Superior temporal gyrus (tissue), 1 donor: Measurements from ENCODE around the gene UBE2Q2.

Experiments used
- DNase-seq: peaks from one replicate; pipeline ENCODE4 v3.0.0-alpha.2; 2016; ENCODE audit errors: extremely low spot score

The UBE2Q2 gene

GRCh38 chr15:75923756-75924155, 80.5 kb downstream of the UBE2Q2 start:
- no peak for DNase-seq

- DNase-seq: no peak
Observed at GRCh38 chr15:75924576-75924975, 81.3 kb downstream of the UBE2Q2 start.

GRCh38 chr15:75925440-75925839, 82.2 kb downstream of the UBE2Q2 start:
- no peak for DNase-seq

- DNase-seq: no peak
Observed at GRCh38 chr15:75926931-75927330, 83.7 kb downstream of the UBE2Q2 start.

GRCh38 chr15:75927601-75928000, 84.4 kb downstream of the UBE2Q2 start:
- no peak for DNase-seq

- no peak for DNase-seq
Observed at GRCh38 chr15:75928680-75929608, 85.7 kb downstream of the UBE2Q2 start.

- DNase-seq: no peak
Observed at GRCh38 chr15:75929799-75930565, 86.7 kb downstream of the UBE2Q2 start.

- DNase-seq: no peak
Observed at GRCh38 chr15:75930866-75931265, 87.6 kb downstream of the UBE2Q2 start.

- DNase-seq: no peak
Observed at GRCh38 chr15:75942464-75942863, 99.2 kb downstream of the UBE2Q2 start.

GRCh38 chr15:75943246-75943645, 100.0 kb downstream of the UBE2Q2 start:
- no peak for DNase-seq

- DNase-seq: no peak
Observed at GRCh38 chr15:75943713-75944215, 100.5 kb downstream of the UBE2Q2 start.

GRCh38 chr15:75945953-75946352, 102.7 kb downstream of the UBE2Q2 start:
- DNase-seq: no peak

GRCh38 chr15:75947092-75947491, 103.8 kb downstream of the UBE2Q2 start:
- peak; percentile 24 for DNase-seq

- DNase-seq: no peak
Observed at GRCh38 chr15:75948761-75949296, 105.6 kb downstream of the UBE2Q2 start.
